ENCODE results near the gene PDXDC1.
A peak's percentile ranks its signal among the peaks of the same experiment; 100 is the strongest.
"Not testable (repeated sequence)": the region's sequence is repeated elsewhere in the genome, so short reads cannot be mapped to it uniquely, and the experiment has no call there.

The PDXDC1 gene

GRCh38 chr16:15073101-15073500, 98.3 kb downstream of the PDXDC1 start:
- DNase-seq (ENCODE audit: low read depth, low spot score): no peak
- Histone ChIP-seq H3K27ac (no peak overlapping the region), H3K9ac (ENCODE audit: insufficient read length) (no peak overlapping the region), H3K36me3 (ENCODE audit: insufficient read depth, low read length) (peaks cover 57% of the 10 kb centered on the region), H3K4me3 (no peak overlapping the region), H3K9me3 (ENCODE audit: low read depth, low read length) (no peaks in the 10 kb centered on the region)
- TF ChIP-seq EZH2 (IDR thresholded peaks at IDR 0.05) (no peak), FOXP2 (optimal IDR thresholded peaks at IDR 0.05; ENCODE audit: control extremely low read depth, extremely low read length, insufficient read depth) (no peak), POLR2AphosphoS5 (IDR thresholded peaks at IDR 0.05; ENCODE audit: borderline replicate concordance, low read depth, low read length) (no peak)

- not testable (repeated sequence) for H3K9me3 ChIP-seq (ENCODE audit: low read depth, low read length); H3K4me3 ChIP-seq; H3K27ac ChIP-seq; DNase-seq (ENCODE audit: low read depth, low spot score); H3K9ac ChIP-seq (ENCODE audit: insufficient read length)
- peaks cover 45% of the 10 kb centered on the region for H3K36me3 ChIP-seq (ENCODE audit: insufficient read depth, low read length)
Measured at GRCh38 chr16:15076161-15076560, 101.3 kb downstream of the PDXDC1 start.

- DNase-seq (ENCODE audit: low read depth, low spot score); H3K9ac ChIP-seq (ENCODE audit: insufficient read length); H3K27ac ChIP-seq; H3K4me3 ChIP-seq; H3K9me3 ChIP-seq (ENCODE audit: low read depth, low read length): not testable (repeated sequence)
- H3K36me3 ChIP-seq (ENCODE audit: insufficient read depth, low read length): peaks cover 38% of the 10 kb centered on the region
Measured at GRCh38 chr16:15080883-15081282, 106.1 kb downstream of the PDXDC1 start.

- not testable (repeated sequence) for H3K27ac ChIP-seq; H3K4me3 ChIP-seq; DNase-seq (ENCODE audit: low read depth, low spot score); H3K9me3 ChIP-seq (ENCODE audit: low read depth, low read length); H3K9ac ChIP-seq (ENCODE audit: insufficient read length)
- H3K36me3 ChIP-seq (ENCODE audit: insufficient read depth, low read length): peaks cover 42% of the 10 kb centered on the region
Measured at GRCh38 chr16:15082788-15083187, 108.0 kb downstream of the PDXDC1 start.

GRCh38 chr16:15090663-15091269, 115.9 kb downstream of the PDXDC1 start:
- peaks cover 18% of the 10 kb centered on the region; the same call in 1 of the 2 replicates for H3K36me3 ChIP-seq (ENCODE audit: insufficient read depth, low read length)
- not testable (repeated sequence) for H3K27ac ChIP-seq; H3K9ac ChIP-seq (ENCODE audit: insufficient read length); H3K9me3 ChIP-seq (ENCODE audit: low read depth, low read length); DNase-seq (ENCODE audit: low read depth, low spot score); H3K4me3 ChIP-seq

- H3K4me3 ChIP-seq: peak overlapping the region; percentile 91
- not testable (repeated sequence) for DNase-seq (ENCODE audit: low read depth, low spot score); H3K9me3 ChIP-seq (ENCODE audit: low read depth, low read length); H3K27ac ChIP-seq
- H3K36me3 ChIP-seq (ENCODE audit: insufficient read depth, low read length): peaks cover 12% of the 10 kb centered on the region; the same call in 1 of the 2 replicates
- H3K9ac ChIP-seq (ENCODE audit: insufficient read length): peak overlapping the region; percentile 89
Measured at GRCh38 chr16:15093571-15093954, 118.7 kb downstream of the PDXDC1 start.

- DNase-seq (ENCODE audit: low read depth, low spot score): peak; percentile 34
- peak within 1 kb of the TSS; percentile 91 for H3K4me3 ChIP-seq
- TF ChIP-seq POLR2AphosphoS5 (IDR thresholded peaks at IDR 0.05; ENCODE audit: borderline replicate concordance, low read depth, low read length): peak; percentile 88
Measured at GRCh38 chr16:15093955-15094827, 119.4 kb downstream of the PDXDC1 start, which contains the start of gene RRN3. Gene RRN3, minus strand, starts transcription at chr16:15094272. Its CDS starts 39 bp downstream, at chr16:15094233.

GRCh38 chr16:15096583-15096972, 121.8 kb downstream of the PDXDC1 start:
- not testable (repeated sequence) for DNase-seq (ENCODE audit: low read depth, low spot score); H3K27ac ChIP-seq; H3K9me3 ChIP-seq (ENCODE audit: low read depth, low read length); H3K9ac ChIP-seq (ENCODE audit: insufficient read length); H3K4me3 ChIP-seq; H3K36me3 ChIP-seq (ENCODE audit: insufficient read depth, low read length)

More at GRCh38 chr16:15093955-15094827, 119.4 kb downstream of the PDXDC1 start, which contains the start of gene RRN3:
- Histone ChIP-seq H3K9ac (ENCODE audit: insufficient read length) (peak within 1 kb of the TSS; percentile 89), H3K36me3 (ENCODE audit: insufficient read depth, low read length) (peaks cover 12% of the 10 kb centered on the region; the same call in 1 of the 2 replicates), H3K27ac (0 out of 2 replicates have a peak within 1 kb of the TSS, but pooled peaks have one; percentile 71)
- not testable (repeated sequence) for H3K9me3 ChIP-seq (ENCODE audit: low read depth, low read length)

GRCh38 chr16:15099366-15099909, 124.6 kb downstream of the PDXDC1 start:
- not testable (repeated sequence) for H3K4me3 ChIP-seq

GRCh38 chr16:15100372-15100987, 125.7 kb downstream of the PDXDC1 start:
- H3K36me3 ChIP-seq (ENCODE audit: insufficient read depth, low read length); H3K27ac ChIP-seq; DNase-seq (ENCODE audit: low read depth, low spot score); H3K4me3 ChIP-seq; H3K9me3 ChIP-seq (ENCODE audit: low read depth, low read length); H3K9ac ChIP-seq (ENCODE audit: insufficient read length): not testable (repeated sequence)

More at GRCh38 chr16:15099366-15099909, 124.6 kb downstream of the PDXDC1 start:
- DNase-seq (ENCODE audit: low read depth, low spot score); H3K27ac ChIP-seq; H3K36me3 ChIP-seq (ENCODE audit: insufficient read depth, low read length); H3K9me3 ChIP-seq (ENCODE audit: low read depth, low read length); H3K9ac ChIP-seq (ENCODE audit: insufficient read length): not testable (repeated sequence)

GRCh38 chr16:15127641-15128425, 153.0 kb downstream of the PDXDC1 start:
- not testable (repeated sequence) for DNase-seq (ENCODE audit: low read depth, low spot score); H3K9ac ChIP-seq (ENCODE audit: insufficient read length); H3K27ac ChIP-seq; H3K9me3 ChIP-seq (ENCODE audit: low read depth, low read length); H3K36me3 ChIP-seq (ENCODE audit: insufficient read depth, low read length); H3K4me3 ChIP-seq

GRCh38 chr16:15130256-15130932, 155.6 kb downstream of the PDXDC1 start:
- not testable (repeated sequence) for H3K9me3 ChIP-seq (ENCODE audit: low read depth, low read length); H3K27ac ChIP-seq; H3K4me3 ChIP-seq; H3K36me3 ChIP-seq (ENCODE audit: insufficient read depth, low read length); H3K9ac ChIP-seq (ENCODE audit: insufficient read length); DNase-seq (ENCODE audit: low read depth, low spot score)

Measured in SK-N-MC (cell line).